Skeletal muscle tissue (tissue), 4 donors: ENCODE measurements around the gene EIF6. TPM values are rescaled to one million over a fixed set of nuclear protein-coding genes. Genes with fewer than 3 reads are reported as not detected.

ENCODE experiments used
- H3K27ac ChIP-seq: one replicate; pipeline ENCODE4 v1.7.0; 2013; ENCODE audit warnings: mild to moderate bottlenecking, low read depth, low read length, inconsistent platforms
- H3K27me3 ChIP-seq, 3 donors: one replicate each; pipeline ENCODE4 v1.7.0; 2013; ENCODE audit warnings: low read length in 3 of 3; ENCODE audit not compliant: control insufficient read depth in 3 of 3, insufficient read depth in 3 of 3
- H3K36me3 ChIP-seq, 3 donors: one replicate each; pipeline ENCODE4 v1.7.0; 2013; ENCODE audit warnings: low read length in 3 of 3; ENCODE audit not compliant: control insufficient read depth in 3 of 3, insufficient read depth in 3 of 3
- H3K4me1 ChIP-seq, 3 donors: one replicate each; pipeline ENCODE4 v1.7.0; 2013; ENCODE audit warnings: low read length in 3 of 3, mild to moderate bottlenecking in 3 of 3; ENCODE audit not compliant: control insufficient read depth in 3 of 3, insufficient read depth in 3 of 3
- H3K4me3 ChIP-seq, 3 donors: one replicate each; pipeline ENCODE4 v1.7.0; 2013; ENCODE audit warnings: low read length in 3 of 3
- H3K9ac ChIP-seq, 3 donors: one replicate each; pipeline ENCODE4 v1.7.0; 2013; ENCODE audit warnings: low read length in 3 of 3, mild to moderate bottlenecking in 3 of 3, moderate library complexity in 2 of 3, low read depth in 1 of 3
- H3K9me3 ChIP-seq, 3 donors: one replicate each; pipeline ENCODE4 v1.7.0; 2013; ENCODE audit warnings: low read length in 3 of 3; ENCODE audit not compliant: control insufficient read depth in 3 of 3
- total RNA-seq: library from RNA; depleted of rRNA; stranded (reverse); fragments of >200 nt; gene quantifications from one replicate; pipeline ENCODE4 v1.2.3, GENCODE V29; 2014
- donor health status: Osteomylitis.

The EIF6 gene
- total RNA-seq, 1 donor from 2014 or later = 74.1 TPM

DNA sequence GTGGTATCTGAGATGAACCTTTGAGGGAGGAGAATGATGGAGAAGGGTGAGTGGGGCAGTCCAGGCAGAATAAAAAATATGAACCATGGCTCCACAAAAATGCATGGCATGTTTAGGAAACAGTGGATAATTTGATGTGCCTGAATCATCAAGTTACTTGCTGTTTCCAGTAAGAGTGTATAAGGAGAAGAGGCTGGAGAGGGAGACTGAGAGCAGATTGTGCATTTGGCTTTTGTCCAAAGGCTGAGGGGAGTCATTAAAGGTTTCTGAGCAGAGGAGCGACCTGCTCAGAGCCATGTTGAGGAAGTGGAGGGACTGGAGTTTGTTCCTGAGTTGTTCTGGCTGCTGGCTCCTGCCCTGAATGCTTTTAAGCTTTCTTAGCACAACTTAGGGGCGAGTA is 52.0 kb downstream of the EIF6 start:
- no peaks in the 10 kb centered on the region for H3K9me3 ChIP-seq
- H3K4me3 ChIP-seq = no peak overlapping the region
- H3K36me3 ChIP-seq = no peaks in the 10 kb centered on the region
- H3K9ac ChIP-seq = no peak overlapping the region
- H3K27me3 ChIP-seq = peaks cover 0 to 12% (median 0%) of the 10 kb centered on the region in 3 donors
- no peaks in the 10 kb centered on the region for H3K4me1 ChIP-seq
- H3K27ac ChIP-seq = no peak overlapping the region

Other genes starting within 250 kb of the EIF6 start
- gene TRPC4AP, start 192.0 kb downstream of the EIF6 start, total RNA-seq = 49.6 TPM
- gene EDEM2, start 137.4 kb downstream of the EIF6 start, total RNA-seq = 7.8 TPM
- gene PROCR, start 112.7 kb downstream of the EIF6 start, total RNA-seq = 50.6 TPM
- gene MMP24, start 58.1 kb downstream of the EIF6 start, total RNA-seq = under 0.01 TPM
- gene MMP24OS, start 6.7 kb downstream of the EIF6 start, total RNA-seq = 4.2 TPM
- not detected for gene FAM83C, start 7.7 kb upstream of the EIF6 start, total RNA-seq
- 33.4 TPM for gene UQCC1, start 127.2 kb upstream of the EIF6 start, total RNA-seq
- 0.52 TPM for gene GDF5, start 153.5 kb upstream of the EIF6 start, total RNA-seq
- gene CEP250, start 170.8 kb upstream of the EIF6 start, total RNA-seq = 14.6 TPM
- not detected for gene C20orf173, start 244.9 kb upstream of the EIF6 start, total RNA-seq